ENCODE results near the gene SLC25A11.

- TF ChIP-seq CTCF (IDR thresholded peaks at IDR 0.05; ENCODE audit: poor library complexity) (no peak), EZH2 (IDR thresholded peaks at IDR 0.05; ENCODE audit: borderline replicate concordance) (no peak), EZH2phosphoT487 (IDR thresholded peaks at IDR 0.05; ENCODE audit: low read depth, severe bottlenecking, unreplicated experiment) (no peak)
These were observed 38.7 kb downstream of the SLC25A11 start for GRCh38 chr17:4901108-4901647.
